GM23338 (cell line): ENCODE results near the gene CD1D. TPM values are rescaled to one million over a fixed set of nuclear protein-coding genes. Genes with fewer than 3 reads are reported as not detected.
"Not testable (repeated sequence)": the region's sequence is repeated elsewhere in the genome, so short reads cannot be mapped to it uniquely, and the experiment has no call there.

Experiments used
- ATAC-seq: fragments of 200-7000 bp; cut with Tn5 transposase; 3 replicates; pipeline ENCODE4 v1.9.1; 2020
- DNase-seq: peaks from one replicate; pipeline ENCODE4 v3.0.0-alpha.2; 2015; ENCODE audit warnings: low spot score
- H2AFZ ChIP-seq: fragments of 200-600 bp; sonication (generic); 2 replicates; pipeline ENCODE4 v1.8.0; 2016; ENCODE audit warnings: antibody characterized with exemption, mild to moderate bottlenecking, moderate library complexity
- H3F3A ChIP-seq: fragments of 200-600 bp; sonication (generic); replicated peaks from 2 replicates; pipeline ENCODE4 v1.8.0; 2017; ENCODE audit warnings: antibody characterized with exemption, mixed run types, low read depth
- H3K27ac ChIP-seq: fragments of 200-600 bp; sonication (generic); 2 replicates; pipeline ENCODE4 v1.6.1; 2016; ENCODE audit warnings: low read depth
- H3K27me3 ChIP-seq: fragments of 200-600 bp; sonication (generic); 2 replicates; pipeline ENCODE4 v1.8.0; 2016; ENCODE audit warnings: mild to moderate bottlenecking, mixed run types, moderate library complexity; ENCODE audit not compliant: insufficient read depth
- H3K36me3 ChIP-seq: fragments of 200-600 bp; sonication (generic); 2 replicates; pipeline ENCODE4 v1.8.0; 2016; ENCODE audit warnings: mild to moderate bottlenecking; ENCODE audit not compliant: insufficient read depth
- H3K4me1 ChIP-seq: fragments of 200-600 bp; sonication (generic); 2 replicates; pipeline ENCODE4 v1.8.0; 2016; ENCODE audit warnings: mild to moderate bottlenecking, moderate library complexity; ENCODE audit not compliant: insufficient read depth
- H3K4me2 ChIP-seq: fragments of 200-600 bp; sonication (generic); 2 replicates; pipeline ENCODE4 v1.7.1; 2017; ENCODE audit warnings: mixed run types
- H3K4me3 ChIP-seq: fragments of 200-600 bp; sonication (generic); 2 replicates; pipeline ENCODE4 v1.6.1; 2016; ENCODE audit warnings: mixed run types
- H3K79me2 ChIP-seq: fragments of 200-600 bp; sonication (generic); replicated peaks from 2 replicates; pipeline ENCODE4 v1.8.0; 2017; ENCODE audit warnings: mild to moderate bottlenecking; ENCODE audit not compliant: insufficient read depth
- H3K9me2 ChIP-seq: fragments of 200-600 bp; sonication (generic); 2 replicates; pipeline ENCODE4 v1.8.0; 2017; ENCODE audit not compliant: insufficient read depth
- H4K20me1 ChIP-seq: fragments of 200-600 bp; sonication (generic); replicated peaks from 2 replicates; pipeline ENCODE4 v1.8.0; 2017; ENCODE audit warnings: mild to moderate bottlenecking; ENCODE audit not compliant: insufficient read depth
- H3K27ac Mint-ChIP-seq: 2 replicates; pipeline ENCODE4 v1.8.0; 2020; ENCODE audit warnings: inconsistent platforms, mild to moderate bottlenecking, moderate library complexity, mixed read lengths
- H3K27me3 Mint-ChIP-seq: 3 replicates; pipeline ENCODE4 v1.8.0; 2022; ENCODE audit warnings: low read depth, mild to moderate bottlenecking, moderate library complexity, mixed read lengths, inconsistent platforms; ENCODE audit not compliant: insufficient read depth, poor library complexity
- H3K36me3 Mint-ChIP-seq: 3 replicates; pipeline ENCODE4 v1.8.0; 2021; ENCODE audit warnings: low read depth, mild to moderate bottlenecking, inconsistent platforms, moderate library complexity, mixed read lengths
- H3K4me1 Mint-ChIP-seq: 3 replicates; pipeline ENCODE4 v1.8.0; 2020; ENCODE audit warnings: mild to moderate bottlenecking, inconsistent platforms, mixed read lengths
- H3K4me3 Mint-ChIP-seq: 3 replicates; pipeline ENCODE4 v1.8.0; 2021; ENCODE audit warnings: moderate library complexity, mild to moderate bottlenecking, inconsistent platforms, mixed read lengths
- H3K9me3 Mint-ChIP-seq: 3 replicates; pipeline ENCODE4 v1.8.0; 2020; ENCODE audit warnings: moderate library complexity, mild to moderate bottlenecking, inconsistent platforms, mixed read lengths
- CREB1 ChIP-seq: fragments of 250-450 bp; sonication (Bioruptor Pico); IDR thresholded peaks from 2 replicates; pipeline ENCODE4 v1.5.0; 2020; ENCODE audit warnings: low read depth, mild to moderate bottlenecking, moderate library complexity
- CTCF ChIP-seq, 2 experiments: fragments of 200-600 bp in 1 of 2; sonication (generic) in 1 of 2; conservative IDR thresholded peaks; 2 replicates each; pipeline versions ENCODE4 v1.5.1 to v1.6.1; 2016 to 2017; ENCODE audit warnings: antibody characterized with exemption in 2 of 2, low read depth in 2 of 2, mild to moderate bottlenecking in 2 of 2, moderate library complexity in 1 of 2
- EZH2 ChIP-seq: fragments of 200-600 bp; sonication (generic); IDR thresholded peaks from one replicate; pipeline ENCODE4 v1.8.0; 2017; ENCODE audit warnings: antibody characterized with exemption, mild to moderate bottlenecking, low read depth; ENCODE audit not compliant: unreplicated experiment
- EZH2phosphoT487 ChIP-seq: fragments of 200-600 bp; sonication (generic); IDR thresholded peaks from one replicate; pipeline ENCODE4 v1.8.1; 2018; ENCODE audit warnings: antibody characterized with exemption; ENCODE audit not compliant: unreplicated experiment
- JUNB ChIP-seq: IDR thresholded peaks from one replicate; pipeline ENCODE4 v1.6.1; 2016; ENCODE audit warnings: antibody characterized with exemption; ENCODE audit not compliant: unreplicated experiment
- NANOG ChIP-seq: IDR thresholded peaks from 2 replicates; pipeline ENCODE4 v1.6.1; 2016; ENCODE audit warnings: antibody characterized with exemption, borderline replicate concordance
- POLR2AphosphoS5 ChIP-seq: IDR thresholded peaks from 2 replicates; pipeline ENCODE4 v1.6.1; 2016; ENCODE audit warnings: antibody characterized with exemption, low read depth
- REST ChIP-seq: IDR thresholded peaks from one replicate; pipeline ENCODE4 v1.6.1; 2018; ENCODE audit warnings: antibody characterized with exemption; ENCODE audit not compliant: unreplicated experiment
- STAT1 ChIP-seq: IDR thresholded peaks from one replicate; pipeline ENCODE4 v1.6.1; 2016; ENCODE audit warnings: antibody characterized with exemption; ENCODE audit not compliant: unreplicated experiment
- ZNF114 ChIP-seq: fragments of 250-450 bp; sonication (Bioruptor Pico); IDR thresholded peaks from 2 replicates; pipeline ENCODE4 v1.5.0; 2020; ENCODE audit warnings: mild to moderate bottlenecking, moderate library complexity
- ZNF331 ChIP-seq: fragments of 250-450 bp; sonication (Bioruptor Pico); IDR thresholded peaks from 2 replicates; pipeline ENCODE4 v1.5.0; 2020; ENCODE audit warnings: low read depth, mild to moderate bottlenecking, moderate library complexity
- polyA plus RNA-seq: library from polyadenylated mRNA; unstranded; fragments of >200 nt; fragmentation: Nextera tagmentation; extraction: Ambion mirVana; gene quantifications from 2 replicates; pipeline ENCODE4 v1.2.1, GENCODE V29; 2016
- total RNA-seq: library from RNA; depleted of rRNA; stranded (reverse); fragments of >200 nt; shearing (Covaris generic); gene quantifications from 2 replicates; pipeline ENCODE4 v1.2.3, GENCODE V29; 2014
- TF ChIP-seq, protein P1 (sequence below): fragments of 250-450 bp; sonication (Bioruptor Pico); IDR thresholded peaks from 2 replicates; pipeline ENCODE4 v1.5.0; 2020; ENCODE audit warnings: mild to moderate bottlenecking, moderate library complexity

Gene CD1D
- total and polyA plus RNA-seq, 2 experiments from 2014 or later, result 1.5 to 2.7 TPM

GRCh38 chr1:158212320-158212719 is 31.6 kb downstream of the CD1D start (continued):
- TF ChIP-seq, protein P1, sequence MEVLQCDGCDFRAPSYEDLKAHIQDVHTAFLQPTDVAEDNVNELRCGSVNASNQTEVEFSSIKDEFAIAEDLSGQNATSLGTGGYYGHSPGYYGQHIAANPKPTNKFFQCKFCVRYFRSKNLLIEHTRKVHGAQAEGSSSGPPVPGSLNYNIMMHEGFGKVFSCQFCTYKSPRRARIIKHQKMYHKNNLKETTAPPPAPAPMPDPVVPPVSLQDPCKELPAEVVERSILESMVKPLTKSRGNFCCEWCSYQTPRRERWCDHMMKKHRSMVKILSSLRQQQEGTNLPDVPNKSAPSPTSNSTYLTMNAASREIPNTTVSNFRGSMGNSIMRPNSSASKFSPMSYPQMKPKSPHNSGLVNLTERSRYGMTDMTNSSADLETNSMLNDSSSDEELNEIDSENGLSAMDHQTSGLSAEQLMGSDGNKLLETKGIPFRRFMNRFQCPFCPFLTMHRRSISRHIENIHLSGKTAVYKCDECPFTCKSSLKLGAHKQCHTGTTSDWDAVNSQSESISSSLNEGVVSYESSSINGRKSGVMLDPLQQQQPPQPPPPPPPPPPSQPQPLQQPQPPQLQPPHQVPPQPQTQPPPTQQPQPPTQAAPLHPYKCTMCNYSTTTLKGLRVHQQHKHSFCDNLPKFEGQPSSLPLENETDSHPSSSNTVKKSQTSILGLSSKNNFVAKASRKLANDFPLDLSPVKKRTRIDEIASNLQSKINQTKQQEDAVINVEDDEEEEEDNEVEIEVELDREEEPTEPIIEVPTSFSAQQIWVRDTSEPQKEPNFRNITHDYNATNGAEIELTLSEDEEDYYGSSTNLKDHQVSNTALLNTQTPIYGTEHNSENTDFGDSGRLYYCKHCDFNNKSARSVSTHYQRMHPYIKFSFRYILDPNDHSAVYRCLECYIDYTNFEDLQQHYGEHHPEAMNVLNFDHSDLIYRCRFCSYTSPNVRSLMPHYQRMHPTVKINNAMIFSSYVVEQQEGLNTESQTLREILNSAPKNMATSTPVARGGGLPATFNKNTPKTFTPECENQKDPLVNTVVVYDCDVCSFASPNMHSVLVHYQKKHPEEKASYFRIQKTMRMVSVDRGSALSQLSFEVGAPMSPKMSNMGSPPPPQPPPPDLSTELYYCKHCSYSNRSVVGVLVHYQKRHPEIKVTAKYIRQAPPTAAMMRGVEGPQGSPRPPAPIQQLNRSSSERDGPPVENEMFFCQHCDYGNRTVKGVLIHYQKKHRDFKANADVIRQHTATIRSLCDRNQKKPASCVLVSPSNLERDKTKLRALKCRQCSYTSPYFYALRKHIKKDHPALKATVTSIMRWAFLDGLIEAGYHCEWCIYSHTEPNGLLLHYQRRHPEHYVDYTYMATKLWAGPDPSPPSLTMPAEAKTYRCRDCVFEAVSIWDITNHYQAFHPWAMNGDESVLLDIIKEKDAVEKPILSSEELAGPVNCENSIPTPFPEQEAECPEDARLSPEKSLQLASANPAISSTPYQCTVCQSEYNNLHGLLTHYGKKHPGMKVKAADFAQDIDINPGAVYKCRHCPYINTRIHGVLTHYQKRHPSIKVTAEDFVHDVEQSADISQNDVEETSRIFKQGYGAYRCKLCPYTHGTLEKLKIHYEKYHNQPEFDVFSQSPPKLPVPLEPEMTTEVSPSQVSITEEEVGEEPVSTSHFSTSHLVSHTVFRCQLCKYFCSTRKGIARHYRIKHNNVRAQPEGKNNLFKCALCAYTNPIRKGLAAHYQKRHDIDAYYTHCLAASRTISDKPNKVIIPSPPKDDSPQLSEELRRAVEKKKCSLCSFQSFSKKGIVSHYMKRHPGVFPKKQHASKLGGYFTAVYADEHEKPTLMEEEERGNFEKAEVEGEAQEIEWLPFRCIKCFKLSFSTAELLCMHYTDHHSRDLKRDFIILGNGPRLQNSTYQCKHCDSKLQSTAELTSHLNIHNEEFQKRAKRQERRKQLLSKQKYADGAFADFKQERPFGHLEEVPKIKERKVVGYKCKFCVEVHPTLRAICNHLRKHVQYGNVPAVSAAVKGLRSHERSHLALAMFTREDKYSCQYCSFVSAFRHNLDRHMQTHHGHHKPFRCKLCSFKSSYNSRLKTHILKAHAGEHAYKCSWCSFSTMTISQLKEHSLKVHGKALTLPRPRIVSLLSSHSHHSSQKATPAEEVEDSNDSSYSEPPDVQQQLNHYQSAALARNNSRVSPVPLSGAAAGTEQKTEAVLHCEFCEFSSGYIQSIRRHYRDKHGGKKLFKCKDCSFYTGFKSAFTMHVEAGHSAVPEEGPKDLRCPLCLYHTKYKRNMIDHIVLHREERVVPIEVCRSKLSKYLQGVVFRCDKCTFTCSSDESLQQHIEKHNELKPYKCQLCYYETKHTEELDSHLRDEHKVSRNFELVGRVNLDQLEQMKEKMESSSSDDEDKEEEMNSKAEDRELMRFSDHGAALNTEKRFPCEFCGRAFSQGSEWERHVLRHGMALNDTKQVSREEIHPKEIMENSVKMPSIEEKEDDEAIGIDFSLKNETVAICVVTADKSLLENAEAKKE (CRISPR knock-in tag), result no peak
- TF ChIP-seq POLR2AphosphoS5 (no peak), STAT1 (no peak), EZH2phosphoT487 (no peak), ZNF114 (CRISPR knock-in tag) (no peak), EZH2 (no peak), NANOG (no peak), CTCF (conservative IDR thresholded peaks at IDR 0.05; ENCODE audit: low read depth in 2 of 2) (no peak), JUNB (no peak), REST (no peak), CREB1 (CRISPR knock-in tag) (no peak), ZNF331 (CRISPR knock-in tag) (no peak)

DNA sequence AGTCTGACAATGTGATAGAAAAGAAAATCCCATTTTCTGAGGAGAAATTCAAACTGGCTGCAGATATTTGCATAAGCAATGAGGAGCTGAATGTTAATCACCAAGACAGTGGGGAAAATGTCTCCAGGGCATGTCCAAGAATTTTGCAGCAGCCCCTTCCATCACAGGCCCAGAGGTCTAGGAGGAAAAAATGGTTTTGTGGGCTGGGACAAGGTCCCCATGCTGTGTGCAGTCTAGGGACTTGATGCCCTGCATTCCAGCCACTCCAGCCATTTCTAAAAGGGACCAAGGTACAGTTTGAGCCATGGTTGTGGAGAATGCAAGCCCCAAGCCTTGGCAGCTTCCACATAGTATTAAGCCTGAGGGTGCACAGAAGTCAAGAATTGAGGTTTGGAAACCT is 42.8 kb downstream of the CD1D start:
- H3K4me1 ChIP-seq, H3K9me2 ChIP-seq, H4K20me1 ChIP-seq, H3K27me3 ChIP-seq, H2AFZ ChIP-seq, ATAC-seq, H3K27ac ChIP-seq, H3K27ac Mint-ChIP-seq, H3K27me3 Mint-ChIP-seq, H3K79me2 ChIP-seq, H3K4me1 Mint-ChIP-seq, H3K4me2 ChIP-seq, H3F3A ChIP-seq, H3K36me3 ChIP-seq, DNase-seq, H3K4me3 Mint-ChIP-seq, H3K4me3 ChIP-seq: not testable (repeated sequence)
- Mint-ChIP-seq H3K9me3 (peaks cover 54% of the 10 kb centered on the region), H3K36me3 (peaks cover 35% of the 10 kb centered on the region)
